HG03442 (cell line): ENCODE data around the gene ACTL10.
"Not testable (repeated sequence)": the region's sequence is repeated elsewhere in the genome, so short reads cannot be mapped to it uniquely, and the experiment has no call there.

Experiments used
- ATAC-seq: cut with Tn5 transposase; IDR thresholded peaks from one replicate; pipeline ENCODE4 v1.9.1; 2021; ENCODE audit warnings: mild to moderate bottlenecking, moderate library complexity; ENCODE audit not compliant: unreplicated experiment

The ACTL10 gene

GRCh38 chr20:33666293-33667244 lies at the start of gene ACTL10:
Gene ACTL10 (plus strand): TSS chr20:33666943. CDS start chr20:33667498, 555 bp downstream.
- peak; percentile 61 for ATAC-seq

DNA sequence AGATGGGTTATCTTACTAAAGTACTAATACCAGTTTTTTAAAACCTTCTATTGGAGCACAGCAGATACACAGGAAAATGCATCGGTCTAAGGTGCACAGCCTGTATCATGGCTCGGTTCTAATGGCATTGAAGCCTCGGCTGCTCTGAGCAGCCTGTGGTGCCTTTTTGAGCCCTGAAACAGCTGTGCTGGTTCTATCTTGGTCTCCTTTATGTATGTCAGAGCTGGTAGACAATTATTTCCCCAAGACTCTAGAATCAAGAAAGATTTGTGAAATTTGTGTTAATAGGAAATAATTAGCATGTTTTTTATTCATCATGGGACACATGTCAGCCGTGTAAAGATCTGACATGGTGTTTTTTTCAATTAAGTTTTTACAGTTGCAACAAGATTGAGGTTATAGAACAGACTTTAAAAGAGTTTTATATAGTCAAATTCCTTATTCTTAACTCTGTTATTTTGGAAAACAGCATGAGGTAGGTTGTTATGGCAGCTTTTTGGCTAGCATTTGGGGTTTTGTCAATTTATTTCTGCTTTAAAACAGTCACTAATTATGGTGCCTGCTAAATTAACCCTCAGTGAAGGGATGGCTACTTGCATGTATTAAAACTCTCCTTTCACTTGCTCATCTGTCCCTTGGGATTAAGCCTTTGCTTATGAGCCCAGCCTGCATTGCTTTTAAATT lies 44.9 kb upstream of the ACTL10 start:
- no peak for ATAC-seq

DNA sequence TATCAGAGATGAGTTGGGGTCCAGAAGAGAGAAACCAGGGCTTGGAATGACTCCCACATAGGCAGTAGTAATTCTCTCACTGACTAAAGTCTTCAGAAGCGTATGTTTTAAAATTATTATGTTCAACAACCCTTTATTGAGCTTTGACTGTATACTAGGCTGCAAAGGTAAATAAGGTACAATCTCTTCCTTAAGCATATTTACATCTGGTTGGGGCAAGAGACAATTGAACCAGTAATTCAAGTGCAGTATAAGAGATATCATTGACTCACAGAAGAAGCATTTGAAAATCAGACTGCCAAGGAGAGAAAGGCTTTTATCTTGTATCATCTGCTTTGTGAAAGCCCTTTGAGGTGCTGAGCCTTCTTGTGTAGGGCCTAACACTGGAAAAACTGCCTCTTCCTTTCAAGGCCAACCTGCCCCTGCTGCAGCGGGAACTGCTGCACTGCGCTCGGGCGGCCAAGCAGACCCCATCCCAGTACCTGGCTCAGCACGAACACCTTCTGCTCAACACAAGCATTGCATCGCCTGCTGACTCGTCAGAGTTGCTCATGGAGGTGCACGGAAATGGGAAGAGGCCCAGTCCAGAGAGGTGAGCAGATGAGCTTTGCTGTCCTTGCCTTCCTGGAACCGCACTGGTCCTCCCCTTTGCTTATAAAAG lies 43.9 kb upstream of the ACTL10 start:
- no peak for ATAC-seq

GRCh38 chr20:33624399-33624798 lies 42.3 kb upstream of the ACTL10 start:
- ATAC-seq = no peak

- ATAC-seq = no peak
These were observed 40.6 kb upstream of the ACTL10 start for GRCh38 chr20:33626190-33626589.

DNA sequence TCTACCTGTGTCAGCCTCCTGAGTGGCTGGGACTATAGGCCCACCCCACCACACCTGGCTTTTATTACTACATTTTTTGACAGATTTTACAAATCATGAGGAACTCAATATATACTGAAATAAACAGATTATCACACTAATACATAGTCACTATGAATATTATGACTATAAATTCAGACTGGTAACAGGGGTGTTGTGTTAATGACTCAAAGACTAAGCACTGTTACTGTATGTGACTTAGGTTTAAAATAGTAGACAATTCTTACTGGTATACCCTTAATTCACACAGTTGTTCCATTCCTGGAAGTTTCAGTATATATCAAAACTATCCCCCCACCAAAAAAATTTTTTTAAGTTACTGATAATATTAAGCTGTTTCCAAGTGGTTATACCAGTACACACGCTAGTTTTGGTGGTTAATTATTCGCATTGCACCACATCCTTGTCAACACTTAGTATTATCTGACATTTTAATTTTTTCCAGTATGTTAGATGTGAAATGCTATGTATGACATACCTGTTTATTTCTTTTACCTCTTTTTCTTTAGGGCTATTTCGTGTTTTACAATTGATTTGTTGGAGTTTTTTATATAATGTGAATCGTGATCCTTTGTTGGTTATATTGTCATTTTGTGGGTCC lies 39.0 kb upstream of the ACTL10 start:
- no peak for ATAC-seq

- ATAC-seq = no peak
These were observed 37.2 kb upstream of the ACTL10 start for GRCh38 chr20:33629533-33629932.

- ATAC-seq = no peak
These were observed 36.8 kb upstream of the ACTL10 start for GRCh38 chr20:33629979-33630378.

DNA sequence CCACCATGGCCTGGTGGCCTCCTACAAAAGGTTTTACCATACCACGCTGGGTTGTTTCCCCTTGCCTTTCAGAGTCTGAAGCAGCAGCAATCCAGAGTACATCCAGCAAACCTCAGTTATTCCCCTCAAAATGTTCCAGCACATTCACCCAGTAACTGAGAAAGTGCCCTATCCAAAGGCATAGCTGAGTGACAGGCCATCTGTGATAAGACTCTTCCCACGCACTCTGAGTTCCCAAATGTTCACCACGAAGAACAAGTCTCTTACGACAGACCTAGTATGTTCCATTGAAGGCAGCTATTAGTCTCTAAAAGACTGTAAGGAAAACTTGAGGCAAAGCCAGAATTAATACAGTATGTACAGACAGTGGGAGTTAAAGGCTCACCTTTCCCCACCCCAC lies 36.2 kb upstream of the ACTL10 start:
- no peak for ATAC-seq

GRCh38 chr20:33631910-33632309 lies 34.8 kb upstream of the ACTL10 start:
- not testable (repeated sequence) for ATAC-seq

DNA sequence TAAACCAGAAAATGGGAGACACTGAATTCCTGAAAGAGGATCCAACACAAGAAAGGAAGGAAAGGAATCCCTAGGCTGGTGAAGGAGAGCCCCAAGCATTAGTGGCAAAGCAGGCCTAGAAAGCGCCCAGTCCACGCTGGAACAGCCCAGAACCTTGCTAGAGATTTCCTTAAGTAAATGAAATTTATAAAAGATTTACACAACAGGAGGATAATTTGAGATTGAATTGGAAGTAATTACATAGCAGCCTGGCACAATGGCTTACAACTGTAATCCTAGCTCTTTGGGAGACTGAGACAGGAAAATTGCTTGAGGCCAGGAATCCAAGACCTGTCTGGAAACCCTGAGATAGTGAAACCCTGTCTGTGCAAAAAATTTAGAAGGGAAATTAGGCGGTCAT lies 31.4 kb upstream of the ACTL10 start:
- no peak for ATAC-seq

DNA sequence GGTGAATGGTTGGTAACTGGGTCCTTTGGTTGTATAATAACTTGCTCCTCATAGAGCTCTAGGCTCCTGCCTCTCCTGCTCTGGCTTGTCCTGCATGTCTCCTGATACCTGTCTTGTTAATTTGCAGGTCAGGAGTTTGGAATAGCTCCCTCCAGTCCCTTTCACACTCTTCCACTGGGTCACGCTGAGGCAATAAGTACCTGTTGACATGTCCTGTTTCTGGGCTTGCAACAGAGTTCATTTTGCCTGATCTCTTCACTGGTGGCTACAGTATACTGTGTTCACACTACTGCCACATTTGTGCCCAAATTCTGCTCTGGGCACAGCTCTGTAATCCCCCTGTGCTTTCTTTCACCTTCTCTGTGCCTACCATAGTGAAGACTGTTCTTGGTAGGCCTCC lies 30.0 kb upstream of the ACTL10 start:
- ATAC-seq = no peak

DNA sequence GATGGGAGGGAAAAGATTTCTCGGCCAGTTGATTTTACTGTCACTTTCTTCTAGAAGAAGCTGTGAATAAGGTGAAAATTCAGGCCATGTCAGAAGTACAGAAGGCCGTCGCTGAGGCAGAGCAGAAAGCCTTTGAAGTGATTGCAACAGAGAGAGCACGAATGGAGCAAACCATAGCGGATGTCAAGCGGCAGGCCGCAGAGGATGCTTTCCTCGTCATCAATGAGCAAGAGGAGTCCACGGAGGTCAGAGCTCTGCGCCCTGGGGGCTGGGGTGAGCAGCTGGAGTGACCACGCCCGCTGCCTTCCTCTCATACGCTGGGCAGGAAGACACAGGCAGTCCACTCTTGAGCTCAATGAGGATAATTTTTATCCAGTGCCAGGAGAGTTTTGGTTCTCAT lies 26.5 kb upstream of the ACTL10 start:
- ATAC-seq = no peak

- ATAC-seq = no peak
These were observed 22.3 kb upstream of the ACTL10 start for GRCh38 chr20:33644313-33645071.

DNA sequence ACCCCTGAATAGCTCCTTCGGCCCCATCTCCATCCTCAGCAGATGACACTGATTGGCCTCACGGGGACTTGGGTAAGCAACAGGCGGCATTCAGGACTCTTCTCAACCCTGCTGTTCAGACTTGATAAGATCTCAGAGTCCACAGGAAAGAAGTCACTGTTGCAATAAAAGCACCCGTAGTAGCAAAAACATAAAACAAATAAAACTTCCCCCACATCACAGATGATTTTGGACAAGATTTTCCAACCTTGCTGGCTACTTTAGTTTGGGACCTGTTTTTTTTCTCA lies 21.7 kb upstream of the ACTL10 start:
- no peak for ATAC-seq

DNA sequence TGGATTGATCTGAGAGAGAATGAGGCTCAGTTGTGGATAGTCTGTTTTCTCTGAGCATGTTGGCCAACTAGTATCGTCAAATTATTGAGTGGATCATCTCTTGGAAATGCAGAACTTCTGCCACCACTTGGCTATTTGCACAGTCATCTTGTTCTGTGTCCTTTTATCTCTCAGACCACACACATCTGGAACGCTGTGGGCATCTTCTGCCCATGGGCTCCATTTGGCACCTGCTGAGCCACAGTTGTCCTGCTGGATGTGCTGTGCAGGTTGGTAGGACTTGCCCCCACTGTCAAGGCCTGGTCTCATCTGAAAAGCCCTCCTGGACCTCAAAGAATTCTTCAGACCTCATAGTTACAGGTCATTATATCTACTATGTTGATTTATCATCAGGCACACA lies 21.3 kb upstream of the ACTL10 start:
- no peak for ATAC-seq

DNA sequence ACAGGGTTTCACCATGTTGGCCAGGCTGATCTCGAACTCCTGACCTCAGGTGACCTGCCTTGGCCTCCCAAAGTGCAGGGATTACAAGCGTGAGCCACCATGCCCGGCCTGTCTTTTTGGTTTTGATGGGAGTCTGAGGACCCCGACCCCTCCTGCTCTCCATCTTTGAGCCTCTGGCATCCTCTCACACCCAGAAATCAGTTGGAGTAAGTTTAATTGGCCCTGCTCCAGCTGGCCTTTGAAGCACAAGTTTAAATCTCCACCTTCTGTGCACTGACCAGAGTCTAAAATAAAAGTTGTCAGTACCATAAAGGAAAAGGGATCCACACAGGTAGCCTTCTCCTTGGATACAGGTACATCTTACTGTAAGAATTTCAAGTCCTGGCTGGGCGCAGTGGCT lies 20.6 kb upstream of the ACTL10 start:
- no peak for ATAC-seq

DNA sequence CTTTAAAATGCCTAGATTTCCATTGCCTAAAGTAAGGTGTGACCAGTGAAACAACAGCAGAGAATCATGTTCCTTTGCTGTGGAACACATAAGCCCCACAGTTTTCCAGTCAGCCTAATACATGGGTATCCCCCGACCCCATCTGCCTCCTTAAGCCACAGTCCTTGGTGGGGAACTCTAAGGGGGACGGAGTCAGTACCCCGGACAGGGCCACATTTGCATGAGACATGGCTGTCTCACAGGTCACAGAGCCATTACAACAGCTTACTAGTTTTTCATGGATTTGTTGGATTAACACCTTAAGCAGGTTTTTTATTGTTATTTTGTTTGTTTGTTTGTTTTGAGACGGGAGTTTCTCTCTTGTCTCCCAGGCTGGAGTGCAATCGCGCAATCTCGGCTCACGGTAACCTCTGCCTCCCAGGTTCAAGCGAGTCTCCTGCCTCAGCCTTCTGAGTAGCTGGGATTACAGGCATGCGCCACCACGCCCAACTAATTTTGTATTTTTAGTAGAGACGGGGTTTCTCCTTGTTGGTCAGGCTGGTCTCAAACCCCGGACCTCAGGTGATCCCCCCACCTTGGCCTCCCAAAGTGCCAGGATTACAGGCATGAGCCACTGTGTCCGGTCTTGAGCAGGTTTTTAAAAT lies 19.7 kb upstream of the ACTL10 start:
- ATAC-seq = not testable (repeated sequence)

DNA sequence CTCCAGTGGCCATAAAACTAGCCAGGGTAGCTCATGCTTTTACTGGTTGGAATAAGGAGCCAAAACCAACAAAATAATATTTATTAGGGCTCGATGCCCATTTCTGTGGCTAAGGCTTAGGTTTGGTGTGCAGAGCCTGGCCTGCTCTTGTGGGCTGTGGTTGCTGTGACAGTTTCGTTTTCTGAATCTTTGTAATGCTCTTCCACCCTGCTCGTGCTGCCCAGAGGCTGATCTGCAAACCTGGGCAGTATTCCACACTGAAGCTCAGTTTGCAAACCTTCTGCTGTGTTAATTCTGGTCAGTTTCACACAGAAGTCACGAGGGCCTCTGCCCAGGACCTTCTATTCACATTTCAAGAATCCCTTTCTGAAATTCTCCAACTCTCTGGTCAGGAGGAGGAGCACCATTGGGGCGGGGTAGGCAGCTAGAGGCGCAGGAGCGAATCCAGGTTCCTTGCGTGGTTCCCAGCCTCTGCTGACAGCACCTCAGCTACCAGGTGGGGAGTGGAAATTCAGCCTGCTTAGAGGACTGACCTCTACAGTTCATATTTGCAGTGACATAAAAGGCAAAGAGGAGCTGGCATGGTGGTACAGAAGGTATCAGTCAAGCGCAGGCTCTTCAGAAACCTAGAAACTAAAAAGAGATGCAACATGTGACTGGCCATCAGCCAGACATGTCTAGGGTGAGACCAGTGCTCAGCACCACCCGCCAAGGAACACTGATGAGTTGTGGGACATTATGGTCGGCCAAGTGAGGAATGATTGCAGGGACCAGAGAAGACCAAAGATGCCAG lies 18.9 kb upstream of the ACTL10 start:
- ATAC-seq = no peak
